ENCODE measurements around the gene TMEM205.
"Not testable (repeated sequence)": the region's sequence is repeated elsewhere in the genome, so short reads cannot be mapped to it uniquely, and the experiment has no call there.

Gene TMEM205

DNA sequence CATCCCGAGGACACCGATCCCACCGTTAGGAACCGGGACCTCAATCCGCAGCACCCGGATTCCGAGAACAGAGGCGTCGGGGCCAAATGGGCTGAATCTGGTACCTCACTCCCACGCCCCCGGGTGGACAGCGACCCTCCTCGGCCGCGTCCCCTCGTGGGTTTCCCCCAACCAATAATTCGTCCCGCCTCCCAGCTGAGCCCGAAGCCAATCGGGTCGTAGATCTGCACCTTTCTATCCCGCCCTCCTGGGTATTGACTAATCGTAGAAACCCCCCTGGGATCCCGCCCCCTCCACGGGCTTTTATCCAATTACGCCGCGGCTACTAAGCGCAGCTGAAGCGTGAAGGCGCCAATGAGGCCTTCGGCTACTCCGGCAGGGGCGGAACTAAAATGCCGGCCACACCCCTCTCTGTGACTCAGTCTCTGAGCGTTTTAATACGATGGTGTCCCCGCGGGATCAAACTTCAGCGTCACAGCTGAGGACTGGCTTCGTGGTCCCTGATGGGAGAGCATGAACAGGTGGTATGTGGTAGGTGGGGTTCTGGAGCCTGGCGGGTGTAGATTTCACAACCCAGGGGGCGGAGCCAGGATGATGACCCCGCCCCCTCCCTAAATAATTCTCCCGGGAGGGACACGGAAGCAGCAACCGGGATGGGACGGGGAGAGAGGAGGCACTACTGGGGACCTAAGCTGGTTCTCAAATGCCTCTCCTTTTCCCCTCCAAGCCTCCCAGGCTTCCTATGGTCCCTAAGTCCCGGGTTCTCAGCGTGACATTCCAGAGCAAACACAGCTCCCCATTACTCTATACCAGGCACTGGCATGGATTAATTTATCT, at the start of gene TMEM205, which contains the start of gene CCDC159:
TMEM205 (minus strand) TSS at position 165 of the 837 bp plus-strand sequence. CDS start 649 bp downstream, outside the sequence.
CCDC159 (plus strand) TSS at position 416 of the 837 bp plus-strand sequence; CDS start at position 504, 88 bp downstream.
- peak; percentile 99 for DNase-seq

DNA sequence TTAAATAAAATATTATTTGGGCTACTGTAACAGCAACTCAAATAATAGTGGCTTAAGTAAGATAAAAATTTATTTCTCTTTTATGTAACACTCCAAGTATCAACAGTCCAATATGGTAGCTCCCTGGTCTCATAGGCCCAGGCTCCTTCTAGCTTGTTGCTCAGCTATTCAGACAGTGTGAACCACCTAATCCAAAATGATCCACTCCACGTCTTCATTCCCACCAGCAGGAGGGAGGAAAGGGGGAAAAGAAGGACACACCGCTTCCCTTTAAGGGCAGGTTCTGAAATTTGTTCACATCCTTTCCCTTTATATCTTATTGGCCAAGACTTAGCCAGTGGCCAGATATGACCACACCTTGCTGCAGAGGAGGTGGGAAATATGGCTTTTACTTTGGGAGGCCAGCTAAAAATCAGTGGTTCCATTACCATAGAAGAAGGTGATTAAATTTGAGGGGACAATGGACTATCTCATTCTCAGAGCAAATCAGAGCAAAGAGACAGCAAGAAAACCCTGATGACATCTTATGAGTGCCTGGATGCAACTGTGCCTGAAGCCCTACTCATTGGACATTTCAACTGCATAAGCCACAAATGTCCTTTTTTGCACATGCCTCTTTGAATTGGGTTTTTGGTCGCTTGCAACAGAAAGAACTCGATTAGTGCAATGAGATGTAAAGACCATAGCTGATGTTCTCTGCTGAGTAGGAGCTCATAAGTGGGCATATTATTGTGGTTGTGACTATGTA, 45.0 kb upstream of the TMEM205 start:
- no peak for DNase-seq

- DNase-seq = no peak
These were observed 44.3 kb upstream of the TMEM205 start for GRCh38 chr19:11390359-11390758.

DNA sequence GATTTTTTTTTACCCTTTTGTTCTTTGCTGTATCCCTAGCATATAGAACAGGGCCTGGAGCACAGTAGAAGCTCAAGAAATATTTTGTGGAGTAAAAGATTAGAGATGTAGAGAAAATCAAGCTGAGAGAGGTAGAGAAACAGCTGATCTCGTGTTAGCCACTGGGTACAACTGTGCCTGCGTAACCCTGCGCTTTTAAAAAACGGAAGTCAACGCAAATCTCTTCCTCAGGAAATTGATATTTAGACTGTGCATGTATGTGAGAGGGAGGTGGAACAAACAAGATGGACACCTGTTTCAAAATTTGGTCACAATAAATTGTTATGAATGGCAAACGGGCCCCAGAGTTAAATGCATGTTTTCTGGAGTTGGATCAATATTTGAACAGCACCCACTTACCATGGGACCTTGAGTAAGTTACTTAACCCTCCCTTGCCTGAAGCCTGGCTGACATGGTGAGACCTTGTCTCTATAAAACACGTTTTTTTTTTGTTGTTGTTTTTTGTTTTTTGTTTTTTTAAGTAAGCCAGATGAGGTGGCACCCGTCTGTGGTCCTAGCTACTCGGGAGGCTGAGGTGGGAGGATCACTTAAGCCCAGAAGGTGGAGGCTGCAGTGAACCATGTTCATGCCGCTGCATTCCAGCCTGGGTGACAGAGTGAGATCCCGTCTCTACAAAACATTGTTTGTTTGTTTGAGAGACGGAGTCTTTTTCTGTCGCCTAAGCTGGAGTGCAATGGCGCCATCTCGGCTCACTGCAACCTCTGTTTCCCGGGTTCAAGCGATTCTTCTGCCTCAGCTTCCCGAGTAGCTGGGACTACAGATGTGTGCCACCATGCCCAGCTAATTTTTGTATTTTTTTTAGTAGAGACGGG, 41.3 kb upstream of the TMEM205 start:
- DNase-seq = no peak

DNA sequence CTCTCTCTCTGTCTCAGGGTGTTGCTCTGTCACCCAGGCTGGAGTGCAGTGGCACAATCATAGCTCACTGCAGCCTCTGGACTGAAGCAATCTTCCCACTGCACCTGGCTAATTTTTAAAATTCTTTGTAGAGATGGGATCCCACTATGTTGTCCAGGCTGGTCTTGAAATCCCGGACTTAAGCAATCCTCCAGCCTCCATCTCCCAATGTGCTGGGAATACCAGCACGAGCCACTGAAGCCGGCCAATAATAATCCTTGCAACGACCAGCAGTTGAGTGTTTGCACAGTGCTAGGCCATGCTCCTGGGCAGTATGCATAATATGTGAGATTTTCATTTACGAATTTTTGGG, 38.7 kb upstream of the TMEM205 start:
- DNase-seq = no peak

- no peak for DNase-seq
These were observed 37.6 kb upstream of the TMEM205 start for GRCh38 chr19:11383706-11384048.

GRCh38 chr19:11382898-11383705, 37.0 kb upstream of the TMEM205 start:
- DNase-seq = peak; percentile 91

GRCh38 chr19:11380653-11381537, 34.8 kb upstream of the TMEM205 start:
- DNase-seq = peak; percentile 99

GRCh38 chr19:11379857-11380350, 33.8 kb upstream of the TMEM205 start:
- no peak for DNase-seq

- not testable (repeated sequence) for DNase-seq
These were observed 33.3 kb upstream of the TMEM205 start for GRCh38 chr19:11379269-11379845.

GRCh38 chr19:11378319-11379189, 32.5 kb upstream of the TMEM205 start:
- DNase-seq = peak; percentile 86

DNA sequence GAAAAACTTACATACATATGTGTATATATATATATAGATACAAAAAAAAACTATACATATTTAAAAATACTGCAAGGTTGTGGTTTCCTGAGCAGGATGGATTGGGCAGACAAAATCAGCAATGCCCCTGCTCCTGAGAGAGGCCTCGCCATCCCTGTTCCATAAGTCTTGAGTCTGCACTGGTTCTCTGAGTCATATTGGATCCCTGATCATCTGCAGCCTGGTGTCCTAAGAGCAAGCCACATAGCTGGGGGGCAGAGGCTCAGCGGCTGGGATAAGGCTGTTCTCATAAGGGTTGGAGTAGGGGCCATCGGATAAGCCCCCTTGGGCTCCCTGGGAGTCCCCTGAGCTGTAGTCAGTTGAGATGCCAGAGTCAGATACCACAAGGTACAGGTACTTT, 31.7 kb upstream of the TMEM205 start:
- no peak for DNase-seq

DNA sequence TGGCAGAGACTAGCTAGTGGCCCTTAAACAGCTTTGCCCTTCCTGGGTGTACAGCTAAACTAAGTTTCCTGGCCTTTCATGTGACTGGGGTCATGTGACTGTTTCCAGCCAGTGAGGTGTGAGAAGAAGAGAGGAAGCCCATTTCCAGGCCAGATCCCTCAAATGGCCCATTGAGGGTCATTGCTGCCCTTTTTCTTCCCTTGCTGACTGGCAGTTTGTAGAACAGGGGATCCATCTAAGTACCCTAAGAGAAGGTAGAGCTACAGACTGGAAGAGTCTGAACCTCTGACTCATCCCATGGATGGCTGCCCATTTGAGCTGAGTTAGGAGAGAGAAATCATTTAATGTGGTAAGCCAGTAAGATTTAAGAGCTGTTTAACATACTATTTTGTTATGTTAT, 31.2 kb upstream of the TMEM205 start:
- no peak for DNase-seq

GRCh38 chr19:11375143-11375948, 29.3 kb upstream of the TMEM205 start:
- DNase-seq = peak; percentile 80

DNA sequence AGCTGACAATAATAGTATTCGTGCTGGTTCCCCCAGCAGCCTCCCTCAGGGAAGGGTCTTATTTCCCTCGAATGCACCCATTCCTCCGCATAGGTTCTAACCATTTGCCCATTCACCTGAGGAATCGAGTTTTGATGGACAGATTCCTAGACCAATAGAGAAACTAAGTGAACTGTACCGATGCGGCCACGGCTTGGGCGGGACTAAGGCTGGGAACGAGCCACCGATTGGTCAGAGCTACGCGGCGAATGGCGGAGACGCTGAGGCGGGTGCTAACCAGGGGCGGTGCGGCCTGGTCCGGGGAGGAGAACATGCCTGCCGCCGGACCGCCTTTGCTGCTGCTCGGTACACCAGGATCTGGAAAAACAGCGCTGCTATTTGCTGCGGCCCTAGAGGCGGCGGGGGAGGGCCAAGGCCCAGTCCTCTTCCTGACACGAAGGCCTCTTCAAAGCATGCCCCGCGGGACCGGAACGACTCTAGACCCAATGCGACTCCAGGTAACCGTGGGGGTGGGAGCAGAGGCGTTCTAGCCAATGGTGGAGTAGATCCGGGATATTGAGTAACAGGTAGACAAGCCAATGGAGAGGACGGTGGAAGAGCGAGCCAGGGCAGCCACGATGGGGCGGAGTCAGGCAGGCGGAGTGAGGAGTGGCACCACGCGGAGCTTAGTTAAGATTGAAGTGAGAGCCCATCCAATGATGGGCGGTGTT, 28.5 kb upstream of the TMEM205 start, which contains the start of gene SWSAP1:
SWSAP1 (plus strand) TSS at position 234 of the 710 bp plus-strand sequence; CDS start at position 249, 15 bp downstream.
- DNase-seq = peak; percentile 100

GRCh38 chr19:11373885-11374432, 27.9 kb upstream of the TMEM205 start:
- no peak for DNase-seq

DNA sequence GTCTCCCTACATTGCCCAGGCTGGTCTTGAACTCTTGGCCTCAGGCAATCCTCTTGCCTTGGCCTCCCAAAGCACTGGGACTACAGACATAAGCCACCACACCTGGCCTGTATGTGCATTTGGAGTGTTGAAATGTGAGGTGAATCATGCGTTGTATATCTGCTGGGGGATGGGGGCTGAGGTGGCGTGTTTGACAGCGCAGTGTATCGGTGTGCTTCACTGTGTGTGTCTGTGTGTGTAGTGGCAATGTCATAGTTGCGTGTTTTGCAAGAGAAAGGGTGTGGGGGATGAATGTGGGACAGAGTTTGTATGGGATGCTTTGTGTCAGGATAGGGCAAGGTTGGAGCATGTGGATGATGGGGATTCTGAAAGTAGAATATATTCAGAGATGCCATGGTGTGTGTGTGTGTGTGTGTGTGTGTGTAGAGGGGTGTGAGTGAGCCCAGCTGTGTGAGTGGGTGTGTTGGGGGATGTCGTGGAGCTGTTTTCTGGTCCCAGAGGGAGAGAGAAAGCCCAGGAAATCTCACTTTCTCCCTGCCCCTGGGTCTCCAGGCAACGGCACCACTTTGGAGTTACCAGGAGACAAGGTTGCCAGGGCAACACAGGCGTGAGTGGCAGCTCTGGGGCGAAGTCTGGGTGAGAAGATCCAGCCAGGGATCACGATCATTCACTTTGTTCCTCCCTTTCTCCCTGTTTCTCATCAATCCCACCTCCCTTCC, 27.3 kb upstream of the TMEM205 start:
- peak; percentile 77 for DNase-seq
